HepG2 (cell line): ENCODE results near the gene HAUS5.

Source experiments
- CREM ChIP-seq, 2 experiments: sonication (generic) in 1 of 2; formaldehyde crosslinking in 1 of 2; IDR thresholded peaks; 2 replicates each; pipeline versions ENCODE4 v1.4.0 to v1.6.1; 2016 to 2020; ENCODE audit warnings: antibody characterized with exemption in 1 of 2, mild to moderate bottlenecking in 1 of 2, missing genetic modification reagents in 1 of 2
- ERF ChIP-seq: IDR thresholded peaks from 2 replicates; pipeline ENCODE4 v1.6.1; 2018; ENCODE audit warnings: missing biosample characterization, missing genetic modification reagents
- EZH2 ChIP-seq: conservative IDR thresholded peaks from 2 replicates; pipeline ENCODE4 v1.6.1; 2012; ENCODE audit warnings: mild to moderate bottlenecking, low read depth, low read length, moderate library complexity
- GABPA ChIP-seq, 2 experiments: IDR thresholded peaks; 2 replicates each; pipeline ENCODE4 v1.6.1; 2011 to 2016; ENCODE audit warnings: low read depth in 2 of 2, low read length in 1 of 2, missing biosample characterization in 1 of 2, missing genetic modification characterization in 1 of 2
- GABPB1 ChIP-seq: IDR thresholded peaks from 2 replicates; pipeline ENCODE4 v1.6.1; 2016; ENCODE audit warnings: mild to moderate bottlenecking, missing genetic modification reagents, moderate library complexity, missing compliant biosample characterization
- GLI4 ChIP-seq: sonication (generic); formaldehyde crosslinking; IDR thresholded peaks from 2 replicates; pipeline ENCODE4 v1.5.1; 2020; ENCODE audit warnings: missing genetic modification reagents, mild to moderate bottlenecking, moderate library complexity, borderline replicate concordance
- MTF1 ChIP-seq: sonication (generic); formaldehyde crosslinking; IDR thresholded peaks from 2 replicates; pipeline ENCODE4 v1.5.0; 2020; ENCODE audit warnings: missing genetic modification reagents
- NR2F6 ChIP-seq, 2 experiments: IDR thresholded peaks; 2 replicates each; pipeline ENCODE4 v1.6.1; 2016; ENCODE audit warnings: antibody characterized with exemption in 1 of 2, mild to moderate bottlenecking in 1 of 2
- ZNF24 ChIP-seq: fragments of 450-650 bp; IDR thresholded peaks from 2 replicates; pipeline ENCODE4 v1.6.1; 2017; ENCODE audit warnings: antibody characterized with exemption, mild to moderate bottlenecking
- ZSCAN20 ChIP-seq: sonication (generic); formaldehyde crosslinking; IDR thresholded peaks from 2 replicates; pipeline ENCODE4 v1.4.0; 2020; ENCODE audit warnings: missing genetic modification reagents, mild to moderate bottlenecking, borderline replicate concordance
- TF ChIP-seq, protein P1 (sequence below), 2 experiments: IDR thresholded peaks; 2 replicates each; pipeline ENCODE4 v1.6.1; 2011 to 2012; ENCODE audit warnings: low read length in 2 of 2, borderline replicate concordance in 1 of 2, low read depth in 1 of 2, mild to moderate bottlenecking in 1 of 2, moderate library complexity in 1 of 2
- TF ChIP-seq, protein P2 (sequence below): sonication (generic); formaldehyde crosslinking; IDR thresholded peaks from 2 replicates; pipeline ENCODE4 v1.5.0; 2020; ENCODE audit warnings: mild to moderate bottlenecking, missing genetic modification reagents, moderate library complexity
- TF ChIP-seq, protein P3 (sequence below): sonication (generic); formaldehyde crosslinking; conservative IDR thresholded peaks from 2 replicates; pipeline ENCODE4 v1.4.0; 2020; ENCODE audit warnings: missing genetic modification reagents
- TF ChIP-seq, protein P4 (sequence below): sonication (generic); formaldehyde crosslinking; IDR thresholded peaks from 2 replicates; pipeline ENCODE4 v1.5.0; 2020; ENCODE audit warnings: mild to moderate bottlenecking, missing genetic modification reagents

DNA sequence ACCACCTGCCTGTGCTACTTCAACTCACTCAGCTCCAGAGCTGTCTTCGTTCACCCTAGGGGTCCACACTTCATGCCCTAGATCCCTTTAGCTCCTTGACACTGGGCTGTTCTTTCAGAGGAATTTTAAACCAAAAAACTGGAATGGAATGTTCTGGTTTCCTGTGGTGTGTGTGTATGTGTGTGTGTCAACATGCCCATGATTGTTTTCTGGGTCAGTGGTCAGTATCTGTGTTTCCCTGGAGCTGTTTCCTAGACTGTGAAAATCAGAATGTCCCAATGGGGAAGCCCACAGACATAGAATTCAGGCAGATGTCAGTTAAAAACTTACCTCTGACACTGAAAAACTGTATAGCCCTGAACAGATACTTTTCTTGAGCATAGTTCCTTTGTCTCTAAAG is 25.2 kb upstream of the HAUS5 start:
- TF ChIP-seq CREM (IDR thresholded peaks at IDR 0.05) (no peak), CREM (CRISPR knock-in tag; IDR thresholded peaks at IDR 0.05) (no peak), NR2F6 (IDR thresholded peaks at IDR 0.05) (no peak), NR2F6 (CRISPR knock-in tag; IDR thresholded peaks at IDR 0.05) (no peak), MTF1 (CRISPR knock-in tag) (no peak), ZNF24 (no peak), GABPB1 (no peak), GABPA (IDR thresholded peaks at IDR 0.05; ENCODE audit: low read depth, low read length) (no peak), GABPA (CRISPR knock-in tag; IDR thresholded peaks at IDR 0.05; ENCODE audit: low read depth) (no peak), ZSCAN20 (no peak), EZH2 (no peak), GLI4 (CRISPR knock-in tag) (no peak), ERF (CRISPR knock-in tag) (no peak)
- TF ChIP-seq, protein P1, sequence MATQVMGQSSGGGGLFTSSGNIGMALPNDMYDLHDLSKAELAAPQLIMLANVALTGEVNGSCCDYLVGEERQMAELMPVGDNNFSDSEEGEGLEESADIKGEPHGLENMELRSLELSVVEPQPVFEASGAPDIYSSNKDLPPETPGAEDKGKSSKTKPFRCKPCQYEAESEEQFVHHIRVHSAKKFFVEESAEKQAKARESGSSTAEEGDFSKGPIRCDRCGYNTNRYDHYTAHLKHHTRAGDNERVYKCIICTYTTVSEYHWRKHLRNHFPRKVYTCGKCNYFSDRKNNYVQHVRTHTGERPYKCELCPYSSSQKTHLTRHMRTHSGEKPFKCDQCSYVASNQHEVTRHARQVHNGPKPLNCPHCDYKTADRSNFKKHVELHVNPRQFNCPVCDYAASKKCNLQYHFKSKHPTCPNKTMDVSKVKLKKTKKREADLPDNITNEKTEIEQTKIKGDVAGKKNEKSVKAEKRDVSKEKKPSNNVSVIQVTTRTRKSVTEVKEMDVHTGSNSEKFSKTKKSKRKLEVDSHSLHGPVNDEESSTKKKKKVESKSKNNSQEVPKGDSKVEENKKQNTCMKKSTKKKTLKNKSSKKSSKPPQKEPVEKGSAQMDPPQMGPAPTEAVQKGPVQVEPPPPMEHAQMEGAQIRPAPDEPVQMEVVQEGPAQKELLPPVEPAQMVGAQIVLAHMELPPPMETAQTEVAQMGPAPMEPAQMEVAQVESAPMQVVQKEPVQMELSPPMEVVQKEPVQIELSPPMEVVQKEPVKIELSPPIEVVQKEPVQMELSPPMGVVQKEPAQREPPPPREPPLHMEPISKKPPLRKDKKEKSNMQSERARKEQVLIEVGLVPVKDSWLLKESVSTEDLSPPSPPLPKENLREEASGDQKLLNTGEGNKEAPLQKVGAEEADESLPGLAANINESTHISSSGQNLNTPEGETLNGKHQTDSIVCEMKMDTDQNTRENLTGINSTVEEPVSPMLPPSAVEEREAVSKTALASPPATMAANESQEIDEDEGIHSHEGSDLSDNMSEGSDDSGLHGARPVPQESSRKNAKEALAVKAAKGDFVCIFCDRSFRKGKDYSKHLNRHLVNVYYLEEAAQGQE (IDR thresholded peaks at IDR 0.05; ENCODE audit: borderline replicate concordance in 1 of 2, low read depth in 1 of 2, low read length in 2 of 2) = no peak
- TF ChIP-seq, protein P2, sequence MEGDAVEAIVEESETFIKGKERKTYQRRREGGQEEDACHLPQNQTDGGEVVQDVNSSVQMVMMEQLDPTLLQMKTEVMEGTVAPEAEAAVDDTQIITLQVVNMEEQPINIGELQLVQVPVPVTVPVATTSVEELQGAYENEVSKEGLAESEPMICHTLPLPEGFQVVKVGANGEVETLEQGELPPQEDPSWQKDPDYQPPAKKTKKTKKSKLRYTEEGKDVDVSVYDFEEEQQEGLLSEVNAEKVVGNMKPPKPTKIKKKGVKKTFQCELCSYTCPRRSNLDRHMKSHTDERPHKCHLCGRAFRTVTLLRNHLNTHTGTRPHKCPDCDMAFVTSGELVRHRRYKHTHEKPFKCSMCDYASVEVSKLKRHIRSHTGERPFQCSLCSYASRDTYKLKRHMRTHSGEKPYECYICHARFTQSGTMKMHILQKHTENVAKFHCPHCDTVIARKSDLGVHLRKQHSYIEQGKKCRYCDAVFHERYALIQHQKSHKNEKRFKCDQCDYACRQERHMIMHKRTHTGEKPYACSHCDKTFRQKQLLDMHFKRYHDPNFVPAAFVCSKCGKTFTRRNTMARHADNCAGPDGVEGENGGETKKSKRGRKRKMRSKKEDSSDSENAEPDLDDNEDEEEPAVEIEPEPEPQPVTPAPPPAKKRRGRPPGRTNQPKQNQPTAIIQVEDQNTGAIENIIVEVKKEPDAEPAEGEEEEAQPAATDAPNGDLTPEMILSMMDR = no peak
- TF ChIP-seq, protein P3, sequence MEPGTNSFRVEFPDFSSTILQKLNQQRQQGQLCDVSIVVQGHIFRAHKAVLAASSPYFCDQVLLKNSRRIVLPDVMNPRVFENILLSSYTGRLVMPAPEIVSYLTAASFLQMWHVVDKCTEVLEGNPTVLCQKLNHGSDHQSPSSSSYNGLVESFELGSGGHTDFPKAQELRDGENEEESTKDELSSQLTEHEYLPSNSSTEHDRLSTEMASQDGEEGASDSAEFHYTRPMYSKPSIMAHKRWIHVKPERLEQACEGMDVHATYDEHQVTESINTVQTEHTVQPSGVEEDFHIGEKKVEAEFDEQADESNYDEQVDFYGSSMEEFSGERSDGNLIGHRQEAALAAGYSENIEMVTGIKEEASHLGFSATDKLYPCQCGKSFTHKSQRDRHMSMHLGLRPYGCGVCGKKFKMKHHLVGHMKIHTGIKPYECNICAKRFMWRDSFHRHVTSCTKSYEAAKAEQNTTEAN (CRISPR knock-in tag) = no peak
- TF ChIP-seq, protein P4, sequence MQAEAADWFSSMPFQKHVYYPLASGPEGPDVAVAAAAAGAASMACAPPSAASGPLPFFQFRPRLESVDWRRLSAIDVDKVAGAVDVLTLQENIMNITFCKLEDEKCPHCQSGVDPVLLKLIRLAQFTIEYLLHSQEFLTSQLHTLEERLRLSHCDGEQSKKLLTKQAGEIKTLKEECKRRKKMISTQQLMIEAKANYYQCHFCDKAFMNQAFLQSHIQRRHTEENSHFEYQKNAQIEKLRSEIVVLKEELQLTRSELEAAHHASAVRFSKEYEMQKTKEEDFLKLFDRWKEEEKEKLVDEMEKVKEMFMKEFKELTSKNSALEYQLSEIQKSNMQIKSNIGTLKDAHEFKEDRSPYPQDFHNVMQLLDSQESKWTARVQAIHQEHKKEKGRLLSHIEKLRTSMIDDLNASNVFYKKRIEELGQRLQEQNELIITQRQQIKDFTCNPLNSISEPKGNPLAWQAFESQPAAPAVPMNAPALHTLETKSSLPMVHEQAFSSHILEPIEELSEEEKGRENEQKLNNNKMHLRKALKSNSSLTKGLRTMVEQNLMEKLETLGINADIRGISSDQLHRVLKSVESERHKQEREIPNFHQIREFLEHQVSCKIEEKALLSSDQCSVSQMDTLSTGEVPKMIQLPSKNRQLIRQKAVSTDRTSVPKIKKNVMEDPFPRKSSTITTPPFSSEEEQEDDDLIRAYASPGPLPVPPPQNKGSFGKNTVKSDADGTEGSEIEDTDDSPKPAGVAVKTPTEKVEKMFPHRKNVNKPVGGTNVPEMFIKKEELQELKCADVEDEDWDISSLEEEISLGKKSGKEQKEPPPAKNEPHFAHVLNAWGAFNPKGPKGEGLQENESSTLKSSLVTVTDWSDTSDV (CRISPR knock-in tag) = no peak
